Measurements from ENCODE around the gene UROC1. TPM values are rescaled to one million over a fixed set of nuclear protein-coding genes. Genes with fewer than 3 reads are reported as not detected.

Gene UROC1
- total RNA-seq, 1 experiment from 2014 or later = not detected

DNA sequence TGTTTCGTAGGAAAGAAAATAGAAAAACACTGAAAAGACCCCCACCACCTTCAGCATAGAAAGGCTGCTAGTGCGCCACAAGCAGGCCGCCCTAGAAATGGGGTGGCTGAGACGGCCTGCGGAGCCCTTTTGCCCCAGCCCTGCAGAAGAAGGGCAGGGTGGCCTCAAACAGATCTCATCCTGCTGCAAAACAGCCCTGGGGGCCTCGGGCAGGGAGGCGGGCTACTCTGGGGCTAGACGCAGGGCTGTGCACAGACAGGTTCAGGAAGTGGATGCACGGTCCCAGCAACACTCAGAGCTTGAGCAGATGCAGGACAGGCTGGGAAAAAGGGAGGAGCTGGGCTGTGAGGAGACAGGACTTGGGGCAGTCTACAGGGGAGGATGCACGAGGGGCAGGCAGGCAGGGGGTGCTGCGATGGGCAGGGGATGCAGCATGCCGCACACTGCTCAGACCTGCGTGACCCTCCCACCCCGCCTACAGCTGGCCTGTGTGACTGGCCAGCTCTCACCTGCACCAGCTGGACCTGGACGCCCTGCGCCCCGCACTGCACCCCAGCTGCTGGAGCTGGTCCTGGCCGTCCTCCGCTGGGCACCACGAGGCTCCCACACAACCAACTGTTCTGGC lies 76.2 kb downstream of the UROC1 start:
- H3K36me3 ChIP-seq (ENCODE audit: low read depth) = no peaks in the 10 kb centered on the region
- H3K79me2 ChIP-seq (ENCODE audit: low read depth) = no peaks in the 10 kb centered on the region
- TF ChIP-seq EZH2 (IDR thresholded peaks at IDR 0.05; ENCODE audit: low read depth) = no peak
- TF ChIP-seq, protein P1, sequence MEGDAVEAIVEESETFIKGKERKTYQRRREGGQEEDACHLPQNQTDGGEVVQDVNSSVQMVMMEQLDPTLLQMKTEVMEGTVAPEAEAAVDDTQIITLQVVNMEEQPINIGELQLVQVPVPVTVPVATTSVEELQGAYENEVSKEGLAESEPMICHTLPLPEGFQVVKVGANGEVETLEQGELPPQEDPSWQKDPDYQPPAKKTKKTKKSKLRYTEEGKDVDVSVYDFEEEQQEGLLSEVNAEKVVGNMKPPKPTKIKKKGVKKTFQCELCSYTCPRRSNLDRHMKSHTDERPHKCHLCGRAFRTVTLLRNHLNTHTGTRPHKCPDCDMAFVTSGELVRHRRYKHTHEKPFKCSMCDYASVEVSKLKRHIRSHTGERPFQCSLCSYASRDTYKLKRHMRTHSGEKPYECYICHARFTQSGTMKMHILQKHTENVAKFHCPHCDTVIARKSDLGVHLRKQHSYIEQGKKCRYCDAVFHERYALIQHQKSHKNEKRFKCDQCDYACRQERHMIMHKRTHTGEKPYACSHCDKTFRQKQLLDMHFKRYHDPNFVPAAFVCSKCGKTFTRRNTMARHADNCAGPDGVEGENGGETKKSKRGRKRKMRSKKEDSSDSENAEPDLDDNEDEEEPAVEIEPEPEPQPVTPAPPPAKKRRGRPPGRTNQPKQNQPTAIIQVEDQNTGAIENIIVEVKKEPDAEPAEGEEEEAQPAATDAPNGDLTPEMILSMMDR (conservative IDR thresholded peaks at IDR 0.05) = no peak
- intact Hi-C loops (cut with micrococcal nuclease; ENCODE audit: unreplicated experiment) = no loop called here
- no peak for DNase-seq
- H3K4me1 ChIP-seq (replicated peaks; ENCODE audit: insufficient read depth) = no peaks in the 10 kb centered on the region
- peaks cover 4% of the 10 kb centered on the region; the same call in 1 of the 2 replicates for H4K20me1 ChIP-seq (ENCODE audit: insufficient read depth)
- no peaks in the 10 kb centered on the region for H3K9me2 ChIP-seq (ENCODE audit: insufficient read depth)
- POLR2A ChIA-PET (ENCODE audit: unreplicated experiment) = no interaction called here
- no peaks in the 10 kb centered on the region for H3K9me3 ChIP-seq (ENCODE audit: insufficient read depth, low read depth)
- no peak overlapping the region for H3K4me2 ChIP-seq
- H3K27me3 ChIP-seq (ENCODE audit: insufficient read depth, low read depth) = no peaks in the 10 kb centered on the region
- H3F3A ChIP-seq (ENCODE audit: insufficient read depth, low read depth) = no peaks in the 10 kb centered on the region
- no TSS peak for BruUV-seq (replicated peaks)
- H3K27ac ChIP-seq = no peak overlapping the region
- CTCF ChIA-PET = no interaction called here
- H3K4me3 ChIP-seq = no peak overlapping the region
- H2AFZ ChIP-seq = no peak overlapping the region

DNA sequence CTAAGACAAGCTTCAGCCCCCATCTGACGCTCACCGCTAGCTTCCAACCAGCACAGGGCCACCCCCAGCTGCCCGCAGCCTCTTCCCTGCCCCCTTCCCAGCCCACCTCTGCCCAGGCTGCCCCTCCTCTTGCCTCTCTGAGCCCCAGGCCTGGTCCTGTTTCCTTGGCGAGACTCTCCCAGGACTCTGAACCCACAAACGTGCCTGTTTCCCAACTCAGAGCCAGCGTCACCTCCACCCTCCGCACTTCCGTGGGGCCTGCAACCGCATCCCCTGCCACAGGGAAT lies 76.9 kb downstream of the UROC1 start:
- intact Hi-C loops (cut with micrococcal nuclease; ENCODE audit: unreplicated experiment) = no loop called here
- no peaks in the 10 kb centered on the region for H3K27me3 ChIP-seq (ENCODE audit: insufficient read depth, low read depth)
- no peak overlapping the region for H2AFZ ChIP-seq
- no peaks in the 10 kb centered on the region for H3K4me1 ChIP-seq (replicated peaks; ENCODE audit: insufficient read depth)
- no peaks in the 10 kb centered on the region for H3F3A ChIP-seq (ENCODE audit: insufficient read depth, low read depth)
- no peaks in the 10 kb centered on the region for H3K9me3 ChIP-seq (ENCODE audit: insufficient read depth, low read depth)
- peaks cover 4% of the 10 kb centered on the region; the same call in 1 of the 2 replicates for H4K20me1 ChIP-seq (ENCODE audit: insufficient read depth)
- no peaks in the 10 kb centered on the region for H3K9me2 ChIP-seq (ENCODE audit: insufficient read depth)
- no peak for DNase-seq
- H3K4me2 ChIP-seq = no peak overlapping the region
- H3K79me2 ChIP-seq (ENCODE audit: low read depth) = no peaks in the 10 kb centered on the region
- TF ChIP-seq, protein P1 (conservative IDR thresholded peaks at IDR 0.05) = no peak
- TF ChIP-seq EZH2 (IDR thresholded peaks at IDR 0.05; ENCODE audit: low read depth) = no peak
- CTCF ChIA-PET = interaction anchor here (0.9 kb wide), 1 partner anchor 16 kb away, joined by 3 read pairs; no protein-coding TSS in a partner anchor
- no peaks in the 10 kb centered on the region for H3K36me3 ChIP-seq (ENCODE audit: low read depth)
- BruUV-seq (replicated peaks) = no TSS peak
- POLR2A ChIA-PET (ENCODE audit: unreplicated experiment) = interaction anchor here (0.6 kb wide), 1 partner anchor 13 kb away, joined by 3 read pairs; no protein-coding TSS in a partner anchor
- no peak overlapping the region for H3K27ac ChIP-seq
- no peak overlapping the region for H3K4me3 ChIP-seq

DNA sequence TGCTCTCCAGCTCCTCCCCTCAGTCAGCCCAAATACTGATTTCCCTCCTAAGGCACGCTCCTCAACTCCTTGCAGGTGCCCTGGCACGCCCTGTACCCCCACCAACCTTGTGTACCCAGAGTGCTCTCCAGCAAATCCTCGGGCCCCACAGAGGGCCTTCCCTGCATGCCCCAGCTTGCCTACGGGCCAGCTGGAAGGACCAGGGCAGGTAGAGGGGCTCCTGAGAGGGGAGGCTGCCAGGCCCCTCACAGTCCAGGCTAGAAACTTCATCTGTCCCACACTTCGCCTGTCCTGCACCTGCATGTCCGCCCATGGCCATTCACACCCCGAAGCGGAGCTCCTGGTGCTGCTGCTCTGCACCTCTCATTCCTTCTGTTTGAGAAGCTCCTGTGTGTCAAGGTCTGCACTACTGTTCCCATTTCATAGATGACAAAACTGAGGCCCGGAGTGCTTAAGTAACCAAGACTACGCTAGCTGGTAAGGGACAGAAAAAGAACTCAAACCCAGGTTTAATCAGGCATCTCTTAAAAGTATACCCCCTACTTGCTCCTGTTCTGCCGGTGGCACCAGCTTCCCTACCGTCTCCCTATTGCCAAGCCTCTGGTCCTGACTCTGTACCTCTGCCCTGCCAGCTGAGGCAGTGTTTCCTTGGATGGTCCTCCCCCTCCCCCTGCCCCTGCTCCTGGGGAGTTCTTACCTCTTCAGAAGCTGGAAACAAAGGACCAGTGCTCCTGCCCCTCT lies 77.4 kb downstream of the UROC1 start:
- Histone ChIP-seq H3K4me3 (no peak overlapping the region), H3K27ac (no peak overlapping the region), H3K36me3 (ENCODE audit: low read depth) (no peaks in the 10 kb centered on the region), H3K9me3 (ENCODE audit: insufficient read depth, low read depth) (no peaks in the 10 kb centered on the region), H3K4me2 (no peak overlapping the region), H3K4me1 (replicated peaks; ENCODE audit: insufficient read depth) (no peaks in the 10 kb centered on the region), H3K79me2 (ENCODE audit: low read depth) (no peaks in the 10 kb centered on the region), H3F3A (ENCODE audit: insufficient read depth, low read depth) (no peaks in the 10 kb centered on the region), H3K9me2 (ENCODE audit: insufficient read depth) (no peaks in the 10 kb centered on the region), H2AFZ (no peak overlapping the region), H4K20me1 (ENCODE audit: insufficient read depth) (peaks cover 4% of the 10 kb centered on the region; the same call in 1 of the 2 replicates), H3K27me3 (ENCODE audit: insufficient read depth, low read depth) (no peaks in the 10 kb centered on the region)
- BruUV-seq (replicated peaks) = no TSS peak
- TF ChIP-seq EZH2 (IDR thresholded peaks at IDR 0.05; ENCODE audit: low read depth) = no peak
- TF ChIP-seq, protein P1 (conservative IDR thresholded peaks at IDR 0.05) = no peak
- CTCF ChIA-PET = interaction anchor here (0.9 kb wide), 1 partner anchor 16 kb away, joined by 3 read pairs; no protein-coding TSS in a partner anchor
- POLR2A ChIA-PET (ENCODE audit: unreplicated experiment) = interaction anchor here (0.6 kb wide), 1 partner anchor 13 kb away, joined by 3 read pairs; no protein-coding TSS in a partner anchor
- DNase-seq = no peak
- intact Hi-C loops (cut with micrococcal nuclease; ENCODE audit: unreplicated experiment) = no loop called here

All from PC-9 (cell line).